Measurements from ENCODE around the gene TARDBP. TPM values are rescaled to one million over a fixed set of nuclear protein-coding genes. Genes with fewer than 3 reads are reported as not detected.
"Not testable (repeated sequence)": the region's sequence is repeated elsewhere in the genome, so short reads cannot be mapped to it uniquely, and the experiment has no call there.

Gene TARDBP
- polyA plus RNA-seq, 1 donor: 200 TPM

DNA sequence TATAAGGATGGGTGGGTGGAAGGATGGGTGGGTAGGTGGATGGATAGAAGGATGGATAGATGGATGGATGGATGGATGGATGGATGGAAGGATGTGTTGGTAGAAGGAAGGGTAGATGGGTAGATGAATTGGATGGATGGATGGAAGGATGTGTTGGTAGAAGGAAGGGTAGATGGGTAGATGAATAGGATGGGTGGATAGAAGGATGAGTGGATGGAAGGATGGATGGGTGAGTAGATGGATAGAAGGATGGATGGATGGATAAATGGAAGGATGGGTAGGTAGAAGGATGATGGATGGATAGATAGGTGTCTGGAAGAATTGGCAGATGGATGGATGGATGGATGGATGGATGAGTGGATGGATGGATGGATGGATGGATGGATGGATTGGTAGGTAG lies 28.6 kb downstream of the TARDBP start:
- peaks cover 5% of the 10 kb centered on the region for H3K27me3 ChIP-seq (ENCODE audit: control insufficient read depth, insufficient read depth, low read length)
- H3K4me1 ChIP-seq (ENCODE audit: control insufficient read depth, insufficient read depth, low read length): peaks cover 2% of the 10 kb centered on the region
- no peaks in the 10 kb centered on the region for H3K9me3 ChIP-seq (ENCODE audit: control insufficient read depth, low read depth, low read length)
- DNase-seq: no peak
- H3K27ac ChIP-seq (ENCODE audit: low read length): no peak overlapping the region
- no peaks in the 10 kb centered on the region for H3K36me3 ChIP-seq (ENCODE audit: control insufficient read depth, insufficient read depth, low read length)
- H3K4me3 ChIP-seq (ENCODE audit: low read length): no peak overlapping the region

DNA sequence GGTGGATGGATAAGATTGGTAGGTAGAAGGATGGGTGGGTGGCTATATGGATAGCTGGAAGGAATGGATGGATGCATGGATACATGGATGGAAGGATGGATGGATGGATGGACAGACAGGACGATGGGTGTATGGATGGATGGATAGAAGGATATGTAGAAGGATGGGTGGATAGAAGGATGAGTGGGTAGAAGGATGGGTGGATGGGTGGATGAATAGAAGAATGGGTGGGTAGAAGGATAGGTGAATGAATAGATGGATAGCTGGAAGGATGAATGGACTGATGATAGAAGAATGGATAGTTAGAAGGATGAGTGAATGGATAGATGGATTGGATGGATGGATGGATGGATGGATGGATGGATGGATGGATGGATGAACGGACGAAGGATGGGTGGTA lies 29.6 kb downstream of the TARDBP start:
- 82% methylated on average over 3 of the region's 3 CpGs for whole genome bisulfite sequencing (ENCODE audit: insufficient coverage, low lambda C conversion rate)
- no peaks in the 10 kb centered on the region for H3K9me3 ChIP-seq (ENCODE audit: control insufficient read depth, low read depth, low read length)

DNA sequence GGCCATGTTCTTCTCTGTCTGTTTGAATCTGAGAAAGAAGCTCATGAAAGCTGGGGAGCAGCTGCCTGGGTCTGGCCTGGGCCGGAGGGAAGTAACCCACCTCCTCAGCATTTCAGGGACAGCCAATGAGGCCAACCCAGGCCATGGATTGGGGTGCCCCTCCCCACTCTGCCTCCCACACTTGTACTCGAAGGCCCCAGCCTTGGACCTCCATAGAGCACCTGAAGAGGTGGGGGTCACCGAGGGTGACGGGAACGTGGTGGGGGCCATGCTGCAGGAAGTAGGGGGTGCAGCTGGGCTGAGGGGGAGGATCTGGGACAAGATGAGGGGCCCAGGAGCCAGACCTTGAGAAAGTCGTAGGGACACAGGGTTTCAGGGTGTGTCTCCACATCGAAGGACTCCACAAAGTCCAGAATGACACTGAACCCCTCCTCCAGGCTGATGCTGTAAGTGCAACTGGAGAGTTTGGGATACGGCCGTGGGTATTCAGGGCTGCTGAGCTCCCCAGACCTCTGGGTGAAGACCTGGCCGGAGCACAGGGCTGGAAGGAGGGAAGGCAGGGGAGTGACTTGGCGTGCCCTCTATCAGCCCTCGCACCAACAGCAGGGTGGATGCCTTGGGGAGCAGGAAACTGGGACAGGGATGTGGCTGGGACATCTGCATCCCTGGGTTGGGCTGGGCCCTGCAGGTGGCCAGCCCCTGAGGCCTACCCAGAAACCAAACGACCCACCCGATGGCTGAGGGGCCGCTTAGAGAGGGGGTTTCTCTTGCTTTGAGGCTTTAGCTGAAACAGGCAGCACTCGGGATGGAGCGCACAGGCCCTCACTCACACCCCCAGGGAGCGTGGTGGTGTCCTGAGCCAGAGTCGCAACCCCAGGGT lies 30.8 kb downstream of the TARDBP start:
- no peak overlapping the region for H3K27ac ChIP-seq (ENCODE audit: low read length)

More for the DNA sequence above, 29.6 kb downstream of the TARDBP start:
- no peak for DNase-seq
- Histone ChIP-seq H3K36me3 (ENCODE audit: control insufficient read depth, insufficient read depth, low read length) (no peaks in the 10 kb centered on the region), H3K27ac (ENCODE audit: low read length) (no peak overlapping the region), H3K4me3 (ENCODE audit: low read length) (no peak overlapping the region), H3K4me1 (ENCODE audit: control insufficient read depth, insufficient read depth, low read length) (peaks cover 2% of the 10 kb centered on the region), H3K27me3 (ENCODE audit: control insufficient read depth, insufficient read depth, low read length) (peaks cover 5% of the 10 kb centered on the region)

DNA sequence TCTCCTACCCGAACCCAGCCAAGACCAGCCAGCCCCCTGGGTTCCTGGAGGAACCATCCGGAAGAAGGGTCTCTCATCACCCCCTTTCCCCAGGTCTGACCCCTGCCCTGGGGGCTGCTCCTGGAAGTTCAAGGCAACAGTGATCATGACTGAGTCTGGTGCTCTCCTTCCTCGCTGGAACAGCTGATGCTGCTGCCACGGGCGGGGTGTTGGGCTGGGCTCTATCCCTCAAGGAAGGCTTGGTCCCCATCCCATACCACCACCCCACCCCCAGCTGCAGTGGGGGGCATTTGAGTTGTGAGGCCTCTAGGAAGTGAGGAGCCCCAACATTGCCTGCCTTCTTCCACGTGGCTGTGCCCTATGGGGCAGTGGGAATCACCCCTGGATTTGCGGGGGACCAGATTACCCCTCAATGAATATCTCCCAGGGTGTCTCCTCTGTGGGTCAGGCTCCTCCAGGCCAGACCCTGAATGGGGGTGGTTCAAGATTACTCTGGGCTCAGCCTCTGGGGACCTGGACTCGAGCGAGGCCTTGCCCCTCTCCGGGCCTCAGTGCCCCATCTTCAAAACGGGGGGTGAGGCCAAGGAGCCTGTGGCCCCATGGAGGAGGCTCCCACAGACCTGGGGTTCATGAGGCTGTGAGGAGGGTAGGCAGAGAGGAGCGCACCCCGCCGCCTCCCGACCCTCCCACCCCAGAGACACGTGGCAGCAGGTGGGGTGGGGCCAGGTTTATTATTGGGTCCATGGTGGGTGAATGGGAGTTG lies 31.8 kb downstream of the TARDBP start:
- Histone ChIP-seq H3K9me3 (ENCODE audit: control insufficient read depth, low read depth, low read length) (no peaks in the 10 kb centered on the region), H3K4me1 (ENCODE audit: control insufficient read depth, insufficient read depth, low read length) (no peaks in the 10 kb centered on the region), H3K27me3 (ENCODE audit: control insufficient read depth, insufficient read depth, low read length) (no peaks in the 10 kb centered on the region), H3K4me3 (ENCODE audit: low read length) (no peak overlapping the region), H3K36me3 (ENCODE audit: control insufficient read depth, insufficient read depth, low read length) (no peaks in the 10 kb centered on the region), H3K27ac (ENCODE audit: low read length) (no peak overlapping the region)
- WGBS (ENCODE audit: insufficient coverage, low lambda C conversion rate): no CpG with 5 or more reads among the region's 16 CpGs
- no peak for DNase-seq

More for the DNA sequence above, 30.8 kb downstream of the TARDBP start:
- no peaks in the 10 kb centered on the region for H3K9me3 ChIP-seq (ENCODE audit: control insufficient read depth, low read depth, low read length)
- peaks cover 4% of the 10 kb centered on the region for H3K27me3 ChIP-seq (ENCODE audit: control insufficient read depth, insufficient read depth, low read length)
- no peaks in the 10 kb centered on the region for H3K36me3 ChIP-seq (ENCODE audit: control insufficient read depth, insufficient read depth, low read length)
- H3K4me1 ChIP-seq (ENCODE audit: control insufficient read depth, insufficient read depth, low read length): peaks cover under 1% of the 10 kb centered on the region
- no CpG with 5 or more reads among the region's 19 CpGs for WGBS (ENCODE audit: insufficient coverage, low lambda C conversion rate)
- DNase-seq: no peak
- H3K4me3 ChIP-seq (ENCODE audit: low read length): no peak overlapping the region

DNA sequence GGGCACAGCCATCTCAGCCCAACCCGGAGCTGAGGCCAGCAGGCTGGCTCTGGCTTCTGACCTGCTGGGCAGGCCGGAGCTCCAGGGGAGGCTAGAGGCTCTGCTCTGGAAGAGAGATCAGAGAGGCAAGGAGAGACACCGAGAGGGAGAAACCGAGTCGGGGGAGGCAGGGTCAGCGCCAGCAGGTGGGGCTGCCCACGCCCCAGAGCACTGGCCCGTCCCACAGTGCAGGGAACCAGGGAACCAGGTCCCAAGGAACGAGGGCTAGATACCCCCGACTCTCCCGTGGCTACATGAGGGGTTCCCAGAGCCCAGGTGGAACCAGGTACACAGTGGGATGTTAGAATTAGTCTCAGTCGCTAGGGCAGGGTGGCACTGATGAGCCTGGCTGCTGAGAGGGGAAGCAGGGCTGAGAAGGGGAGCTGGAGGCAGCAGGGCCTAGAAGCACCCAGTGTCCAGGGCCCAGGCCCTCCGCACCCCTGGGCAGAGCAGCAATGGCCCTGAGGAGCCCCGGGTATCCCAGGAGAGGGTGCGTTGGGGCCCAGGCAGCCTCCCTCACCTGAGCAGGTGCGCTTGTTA lies 32.5 kb downstream of the TARDBP start:
- H3K4me1 ChIP-seq (ENCODE audit: control insufficient read depth, insufficient read depth, low read length): no peaks in the 10 kb centered on the region
- no peaks in the 10 kb centered on the region for H3K9me3 ChIP-seq (ENCODE audit: control insufficient read depth, low read depth, low read length)
- H3K4me3 ChIP-seq (ENCODE audit: low read length): no peak overlapping the region
- no peak for DNase-seq
- no peaks in the 10 kb centered on the region for H3K36me3 ChIP-seq (ENCODE audit: control insufficient read depth, insufficient read depth, low read length)
- H3K27ac ChIP-seq (ENCODE audit: low read length): no peak overlapping the region
- H3K27me3 ChIP-seq (ENCODE audit: control insufficient read depth, insufficient read depth, low read length): no peaks in the 10 kb centered on the region
- no CpG with 5 or more reads among the region's 16 CpGs for WGBS (ENCODE audit: insufficient coverage, low lambda C conversion rate)

DNA sequence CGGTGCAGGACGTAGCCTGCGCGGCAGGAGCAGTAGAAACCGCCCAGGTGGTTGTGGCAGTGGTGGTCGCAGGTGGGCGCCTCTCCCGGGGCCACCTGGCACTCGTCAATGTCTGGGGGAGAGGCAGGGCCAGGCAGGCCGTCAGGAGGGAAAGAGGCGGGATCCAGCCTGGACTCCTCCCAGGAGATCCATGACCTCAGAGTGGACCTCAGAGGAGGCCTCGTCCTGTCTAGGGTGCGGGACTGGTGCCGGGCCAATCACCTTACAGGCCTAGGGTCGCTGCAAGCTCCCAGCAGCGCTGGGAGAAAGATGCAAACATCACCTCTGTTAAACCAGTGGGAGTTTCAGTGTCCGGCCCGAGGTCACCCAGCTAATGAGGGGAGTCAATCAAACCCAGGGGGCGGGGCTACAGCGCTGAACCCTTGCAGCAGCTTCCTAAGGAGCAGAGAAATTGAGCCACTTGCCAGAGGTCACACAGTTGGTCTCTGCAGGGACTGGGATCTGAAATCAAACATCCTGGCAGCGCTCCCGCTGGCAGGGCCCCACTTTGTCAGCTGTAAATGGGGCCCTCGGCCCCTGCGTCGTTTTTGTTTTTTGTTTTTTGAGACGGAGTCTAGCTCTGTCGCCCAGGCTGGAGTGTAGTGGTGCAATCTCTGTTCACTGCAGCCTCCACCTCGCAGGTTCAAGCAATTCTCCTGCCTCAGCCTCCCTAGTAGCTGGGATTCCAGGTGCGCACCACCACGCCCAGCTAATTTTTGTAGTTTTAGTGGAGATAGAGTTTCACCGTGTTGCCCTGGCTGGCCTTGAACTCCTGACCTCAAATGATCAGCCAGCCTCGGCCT lies 33.2 kb downstream of the TARDBP start:
- Histone ChIP-seq H3K4me3 (ENCODE audit: low read length) (no peak overlapping the region), H3K36me3 (ENCODE audit: control insufficient read depth, insufficient read depth, low read length) (no peaks in the 10 kb centered on the region), H3K27ac (ENCODE audit: low read length) (no peak overlapping the region), H3K27me3 (ENCODE audit: control insufficient read depth, insufficient read depth, low read length) (no peaks in the 10 kb centered on the region), H3K4me1 (ENCODE audit: control insufficient read depth, insufficient read depth, low read length) (no peaks in the 10 kb centered on the region), H3K9me3 (ENCODE audit: control insufficient read depth, low read depth, low read length) (no peaks in the 10 kb centered on the region)
- DNase-seq: no peak
- 93% methylated on average over 2 of the region's 32 CpGs for WGBS (ENCODE audit: insufficient coverage, low lambda C conversion rate)

DNA sequence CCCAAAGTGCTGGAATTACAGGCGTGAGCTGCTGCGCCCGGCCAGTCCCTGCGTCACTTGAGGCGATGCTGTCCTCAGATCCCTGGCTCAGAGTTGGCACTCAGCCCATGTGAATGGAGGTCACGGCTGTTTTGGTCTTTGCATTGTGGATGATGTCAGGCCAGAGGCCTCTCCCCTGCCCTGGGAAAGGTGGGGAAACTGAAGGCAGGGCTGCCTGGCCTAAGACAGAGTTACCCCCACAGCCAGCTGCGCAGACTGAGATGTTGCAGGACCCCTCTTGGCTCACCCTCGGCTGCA lies 33.8 kb downstream of the TARDBP start:
- no peak overlapping the region for H3K4me3 ChIP-seq (ENCODE audit: low read length)
- H3K36me3 ChIP-seq (ENCODE audit: control insufficient read depth, insufficient read depth, low read length): no peaks in the 10 kb centered on the region
- WGBS (ENCODE audit: insufficient coverage, low lambda C conversion rate): no CpG with 5 or more reads among the region's 8 CpGs
- no peaks in the 10 kb centered on the region for H3K27me3 ChIP-seq (ENCODE audit: control insufficient read depth, insufficient read depth, low read length)
- no peaks in the 10 kb centered on the region for H3K4me1 ChIP-seq (ENCODE audit: control insufficient read depth, insufficient read depth, low read length)
- no peak overlapping the region for H3K27ac ChIP-seq (ENCODE audit: low read length)
- no peaks in the 10 kb centered on the region for H3K9me3 ChIP-seq (ENCODE audit: control insufficient read depth, low read depth, low read length)
- DNase-seq: no peak

DNA sequence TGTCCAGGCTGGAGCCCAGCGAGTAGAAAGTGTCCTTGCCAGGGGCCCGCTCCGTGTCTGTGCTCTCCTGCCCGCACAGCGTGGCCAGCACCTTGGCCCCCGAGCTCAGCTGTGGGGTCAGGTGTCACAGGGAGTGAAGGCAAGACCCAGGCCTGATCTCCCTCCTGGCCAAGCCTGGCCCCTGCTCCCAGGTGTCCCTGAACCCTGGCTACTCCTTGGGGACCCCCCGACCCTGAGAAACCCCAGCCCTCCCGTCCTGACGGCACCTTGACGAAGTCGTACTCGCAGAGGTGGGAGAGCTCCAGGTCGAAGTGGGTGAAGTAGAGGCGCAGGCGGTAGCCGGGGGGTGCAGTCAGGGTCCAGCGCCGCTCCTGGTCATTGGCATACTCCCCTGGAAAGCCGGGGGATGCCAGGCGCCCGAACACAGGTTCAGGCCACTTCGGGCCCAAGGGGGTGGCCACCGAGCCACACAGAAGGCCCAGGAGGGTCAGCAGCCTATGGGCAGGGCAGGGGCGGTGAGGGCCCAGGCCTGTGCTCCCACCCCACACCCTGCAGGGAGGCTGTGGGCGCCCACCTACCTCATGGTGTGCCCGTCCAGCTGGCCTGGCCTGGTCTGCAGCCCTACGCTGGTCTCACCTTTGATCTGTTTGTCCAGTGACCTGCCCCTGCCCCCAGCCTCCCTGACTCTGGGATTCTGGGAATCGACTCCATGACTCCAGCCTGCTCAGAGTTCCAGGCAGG lies 34.3 kb downstream of the TARDBP start, which contains the start of gene MASP2:
Gene MASP2, minus strand, starts transcription at position 615 of the 741 bp plus-strand sequence. Its CDS starts 32 bp downstream, at position 583.
- H3K36me3 ChIP-seq (ENCODE audit: control insufficient read depth, insufficient read depth, low read length): no peaks in the 10 kb centered on the region
- no peak within 1 kb of the TSS for H3K27ac ChIP-seq (ENCODE audit: low read length)
- H3K27me3 ChIP-seq (ENCODE audit: control insufficient read depth, insufficient read depth, low read length): no peaks in the 10 kb centered on the region
- no CpG with 5 or more reads among the region's 28 CpGs for WGBS (ENCODE audit: insufficient coverage, low lambda C conversion rate)
- no peak for DNase-seq
- no peaks in the 10 kb centered on the region for H3K9me3 ChIP-seq (ENCODE audit: control insufficient read depth, low read depth, low read length)
- no peak within 1 kb of the TSS for H3K4me3 ChIP-seq (ENCODE audit: low read length)
- H3K4me1 ChIP-seq (ENCODE audit: control insufficient read depth, insufficient read depth, low read length): no peaks in the 10 kb centered on the region

DNA sequence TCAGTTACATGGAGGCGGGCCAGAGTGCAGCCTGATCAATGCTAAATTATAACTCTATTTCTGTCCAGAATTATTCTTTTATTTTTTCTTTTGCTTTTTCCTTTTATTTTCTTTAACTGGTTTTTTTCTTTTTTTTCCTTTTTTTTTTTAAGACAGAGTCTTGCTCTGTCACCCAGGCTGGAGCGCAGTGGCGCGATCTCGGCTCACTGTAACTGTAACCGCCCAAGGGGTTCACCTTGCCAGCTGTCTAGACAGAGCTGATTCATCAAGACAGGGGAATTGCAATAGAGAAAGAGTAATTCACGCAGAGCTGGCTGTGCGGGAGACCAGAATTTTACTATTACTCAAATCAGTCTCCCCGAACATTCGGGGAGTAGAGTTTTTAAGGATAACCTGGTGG lies 38.7 kb downstream of the TARDBP start:
- 100% methylated on average over 2 of the region's 10 CpGs for WGBS (ENCODE audit: insufficient coverage, low lambda C conversion rate)
- peaks cover 13% of the 10 kb centered on the region for H3K27me3 ChIP-seq (ENCODE audit: control insufficient read depth, insufficient read depth, low read length)
- H3K9me3 ChIP-seq (ENCODE audit: control insufficient read depth, low read depth, low read length); DNase-seq; H3K4me3 ChIP-seq (ENCODE audit: low read length); H3K36me3 ChIP-seq (ENCODE audit: control insufficient read depth, insufficient read depth, low read length); H3K4me1 ChIP-seq (ENCODE audit: control insufficient read depth, insufficient read depth, low read length); H3K27ac ChIP-seq (ENCODE audit: low read length): not testable (repeated sequence)

All from large intestine (tissue), 3 donors.